Ovary (tissue), 3 donors: ENCODE results near the gene CCNC.

Experiments used
- EP300 ChIP-seq: sonication (generic); formaldehyde crosslinking; IDR thresholded peaks from one replicate; pipeline ENCODE4 v1.6.1; 2017; ENCODE audit warnings: antibody characterized with exemption
- POLR2A ChIP-seq: fragments of 450-650 bp; IDR thresholded peaks from one replicate; pipeline ENCODE4 v1.6.1; 2017; ENCODE audit warnings: antibody characterized with exemption, mild to moderate bottlenecking, moderate library complexity
- TF ChIP-seq, protein P1 (sequence below), 3 donors: fragments of 450-650 bp in 2 of 3; fragments of 200-600 bp in 1 of 3; IDR thresholded peaks; one replicate each; pipeline versions ENCODE4 v1.5.1 to v1.8.0; 2016 to 2022; ENCODE audit warnings: antibody characterized with exemption in 3 of 3, mild to moderate bottlenecking in 1 of 3
- donor health status: DM: no; HTN: no; CAD: no.

DNA sequence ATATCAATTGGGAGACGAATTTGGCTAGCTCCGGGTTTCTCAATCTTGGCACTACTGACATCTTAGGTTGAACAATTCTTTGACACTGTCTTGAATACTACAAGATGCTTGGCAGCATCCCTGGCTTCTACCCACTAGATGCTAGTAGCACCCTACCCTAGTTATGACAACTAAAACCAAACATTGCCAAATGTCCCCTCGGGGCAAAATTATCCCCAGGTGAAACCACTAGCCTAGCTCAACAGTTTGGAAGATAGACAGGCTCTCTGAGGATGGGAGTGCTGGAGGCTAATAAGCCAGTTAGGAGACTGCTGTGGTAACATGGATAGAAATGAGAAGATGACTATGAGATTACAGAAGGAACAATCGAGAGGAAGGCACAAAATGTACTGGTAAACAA, 20.9 kb downstream of the CCNC start:
- TF ChIP-seq, protein P1, sequence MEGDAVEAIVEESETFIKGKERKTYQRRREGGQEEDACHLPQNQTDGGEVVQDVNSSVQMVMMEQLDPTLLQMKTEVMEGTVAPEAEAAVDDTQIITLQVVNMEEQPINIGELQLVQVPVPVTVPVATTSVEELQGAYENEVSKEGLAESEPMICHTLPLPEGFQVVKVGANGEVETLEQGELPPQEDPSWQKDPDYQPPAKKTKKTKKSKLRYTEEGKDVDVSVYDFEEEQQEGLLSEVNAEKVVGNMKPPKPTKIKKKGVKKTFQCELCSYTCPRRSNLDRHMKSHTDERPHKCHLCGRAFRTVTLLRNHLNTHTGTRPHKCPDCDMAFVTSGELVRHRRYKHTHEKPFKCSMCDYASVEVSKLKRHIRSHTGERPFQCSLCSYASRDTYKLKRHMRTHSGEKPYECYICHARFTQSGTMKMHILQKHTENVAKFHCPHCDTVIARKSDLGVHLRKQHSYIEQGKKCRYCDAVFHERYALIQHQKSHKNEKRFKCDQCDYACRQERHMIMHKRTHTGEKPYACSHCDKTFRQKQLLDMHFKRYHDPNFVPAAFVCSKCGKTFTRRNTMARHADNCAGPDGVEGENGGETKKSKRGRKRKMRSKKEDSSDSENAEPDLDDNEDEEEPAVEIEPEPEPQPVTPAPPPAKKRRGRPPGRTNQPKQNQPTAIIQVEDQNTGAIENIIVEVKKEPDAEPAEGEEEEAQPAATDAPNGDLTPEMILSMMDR (IDR thresholded peaks at IDR 0.05): no peak
- TF ChIP-seq POLR2A (no peak), EP300 (no peak)
